ENCODE results near the gene DARS1.
A peak's percentile ranks its signal among the peaks of the same experiment; 100 is the strongest.

The DARS1 gene

GRCh38 chr2:136008205-136008865, 22.9 kb upstream of the DARS1 start:
- no CpG with 5 or more reads among the region's 9 CpGs for WGBS (ENCODE audit: extremely low coverage, insufficient coverage, insufficient read length)

GRCh38 chr2:136006658-136007057, 21.2 kb upstream of the DARS1 start:
- Histone ChIP-seq H3K23ac (ENCODE audit: low read length) (no peak overlapping the region), H3K9me3 (ENCODE audit: insufficient read depth, low read depth, low read length) (no peaks in the 10 kb centered on the region), H3K18ac (ENCODE audit: low read length) (no peak overlapping the region), H2AFZ (ENCODE audit: insufficient read depth, low read length, poor library complexity) (no peak overlapping the region), H2BK5ac (ENCODE audit: low read depth, low read length, poor library complexity) (no peak overlapping the region), H4K8ac (ENCODE audit: low read depth, low read length) (no peak overlapping the region), H2BK12ac (ENCODE audit: low read length) (no peak overlapping the region), H3K79me2 (ENCODE audit: control insufficient read depth, insufficient read depth, low read length, poor library complexity) (no peaks in the 10 kb centered on the region), H3K4me1 (ENCODE audit: control insufficient read depth in 1 of 2, insufficient read depth in 2 of 2, low read length in 2 of 2) (peaks cover 3 to 4% of the 10 kb centered on the region in 2 experiments), H3K9ac (ENCODE audit: low read length) (no peak overlapping the region), H3K4ac (ENCODE audit: low read depth, low read length) (no peak overlapping the region), H2AK5ac (ENCODE audit: low read length) (no peak overlapping the region), H4K91ac (ENCODE audit: low read depth, low read length) (no peak overlapping the region), H3K4me3 (ENCODE audit: low read depth, low read length) (no peak overlapping the region), H3K27ac (ENCODE audit: low read depth, low read length) (no peak overlapping the region), H3K79me1 (ENCODE audit: low read length) (no peaks in the 10 kb centered on the region), H3K4me2 (ENCODE audit: low read length) (no peak overlapping the region), H4K12ac (ENCODE audit: low read depth, low read length) (no peak overlapping the region), H3K14ac (ENCODE audit: low read length) (no peak overlapping the region), H2BK120ac (ENCODE audit: insufficient read depth, low read length, poor library complexity) (no peak overlapping the region), H3K36me3 (ENCODE audit: control insufficient read depth in 1 of 2, insufficient read depth in 2 of 2, low read length in 2 of 2) (no peaks in the 10 kb centered on the region), H3K27me3 (ENCODE audit: insufficient read depth, low read length) (no peaks in the 10 kb centered on the region)
- no CpG with 5 or more reads among the region's 3 CpGs for WGBS (ENCODE audit: extremely low coverage, insufficient coverage, insufficient read length)
- DNase-seq = peak in 1 of 2 donors; percentile 47

More at GRCh38 chr2:136008205-136008865, 22.9 kb upstream of the DARS1 start:
- Histone ChIP-seq H2AFZ (ENCODE audit: insufficient read depth, low read length, poor library complexity) (no peak overlapping the region), H3K4me3 (ENCODE audit: low read depth, low read length) (peak overlapping the region; percentile 10), H3K36me3 (ENCODE audit: control insufficient read depth in 1 of 2, insufficient read depth in 2 of 2, low read length in 2 of 2) (no peaks in the 10 kb centered on the region), H3K4me2 (ENCODE audit: low read length) (no peak overlapping the region), H2BK120ac (ENCODE audit: insufficient read depth, low read length, poor library complexity) (no peak overlapping the region), H2BK12ac (ENCODE audit: low read length) (no peak overlapping the region), H4K91ac (ENCODE audit: low read depth, low read length) (no peak overlapping the region), H3K27ac (ENCODE audit: low read depth, low read length) (no peak overlapping the region), H3K18ac (ENCODE audit: low read length) (no peak overlapping the region), H3K79me2 (ENCODE audit: control insufficient read depth, insufficient read depth, low read length, poor library complexity) (no peaks in the 10 kb centered on the region), H4K12ac (ENCODE audit: low read depth, low read length) (no peak overlapping the region), H2BK5ac (ENCODE audit: low read depth, low read length, poor library complexity) (no peak overlapping the region), H3K23ac (ENCODE audit: low read length) (no peak overlapping the region), H3K9ac (ENCODE audit: low read length) (no peak overlapping the region), H3K4me1 (ENCODE audit: control insufficient read depth in 1 of 2, insufficient read depth in 2 of 2, low read length in 2 of 2) (peaks cover 3 to 4% of the 10 kb centered on the region in 2 experiments), H3K79me1 (ENCODE audit: low read length) (no peaks in the 10 kb centered on the region), H3K14ac (ENCODE audit: low read length) (no peak overlapping the region), H2AK5ac (ENCODE audit: low read length) (no peak overlapping the region), H4K8ac (ENCODE audit: low read depth, low read length) (no peak overlapping the region), H3K4ac (ENCODE audit: low read depth, low read length) (no peak overlapping the region), H3K27me3 (ENCODE audit: insufficient read depth, low read length) (no peaks in the 10 kb centered on the region), H3K9me3 (ENCODE audit: insufficient read depth, low read depth, low read length) (no peaks in the 10 kb centered on the region)
- DNase-seq = peak in 1 of 2 donors; percentile 31

- H2BK12ac ChIP-seq (ENCODE audit: low read length) = no peak overlapping the region
- peaks cover 3 to 4% of the 10 kb centered on the region in 2 experiments for H3K4me1 ChIP-seq (ENCODE audit: control insufficient read depth in 1 of 2, insufficient read depth in 2 of 2, low read length in 2 of 2)
- H3K36me3 ChIP-seq (ENCODE audit: control insufficient read depth in 1 of 2, insufficient read depth in 2 of 2, low read length in 2 of 2) = no peaks in the 10 kb centered on the region
- peak overlapping the region; percentile 68 for H2AK5ac ChIP-seq (ENCODE audit: low read length)
- H2BK5ac ChIP-seq (ENCODE audit: low read depth, low read length, poor library complexity) = no peak overlapping the region
- H3K4me3 ChIP-seq (ENCODE audit: low read depth, low read length) = no peak overlapping the region
- H3K9ac ChIP-seq (ENCODE audit: low read length) = no peak overlapping the region
- H4K8ac ChIP-seq (ENCODE audit: low read depth, low read length) = no peak overlapping the region
- no peak overlapping the region for H3K27ac ChIP-seq (ENCODE audit: low read depth, low read length)
- no peak overlapping the region for H3K23ac ChIP-seq (ENCODE audit: low read length)
- H3K18ac ChIP-seq (ENCODE audit: low read length) = no peak overlapping the region
- WGBS (ENCODE audit: extremely low coverage, insufficient coverage, insufficient read length) = no CpG with 5 or more reads among the region's 3 CpGs
- H3K79me1 ChIP-seq (ENCODE audit: low read length) = no peaks in the 10 kb centered on the region
- H3K4me2 ChIP-seq (ENCODE audit: low read length) = no peak overlapping the region
- H3K9me3 ChIP-seq (ENCODE audit: insufficient read depth, low read depth, low read length) = no peaks in the 10 kb centered on the region
- no peak overlapping the region for H4K12ac ChIP-seq (ENCODE audit: low read depth, low read length)
- no peaks in the 10 kb centered on the region for H3K27me3 ChIP-seq (ENCODE audit: insufficient read depth, low read length)
- H3K14ac ChIP-seq (ENCODE audit: low read length) = no peak overlapping the region
- no peak overlapping the region for H3K4ac ChIP-seq (ENCODE audit: low read depth, low read length)
- no peaks in the 10 kb centered on the region for H3K79me2 ChIP-seq (ENCODE audit: control insufficient read depth, insufficient read depth, low read length, poor library complexity)
- no peak overlapping the region for H4K91ac ChIP-seq (ENCODE audit: low read depth, low read length)
- H2AFZ ChIP-seq (ENCODE audit: insufficient read depth, low read length, poor library complexity) = no peak overlapping the region
- no peak for DNase-seq
- no peak overlapping the region for H2BK120ac ChIP-seq (ENCODE audit: insufficient read depth, low read length, poor library complexity)
Observed at GRCh38 chr2:136005462-136006196, 20.2 kb upstream of the DARS1 start.

- Histone ChIP-seq H3K36me3 (ENCODE audit: control insufficient read depth in 1 of 2, insufficient read depth in 2 of 2, low read length in 2 of 2) (no peaks in the 10 kb centered on the region), H3K4ac (ENCODE audit: low read depth, low read length) (no peak overlapping the region), H4K12ac (ENCODE audit: low read depth, low read length) (no peak overlapping the region), H3K23ac (ENCODE audit: low read length) (no peak overlapping the region), H3K9me3 (ENCODE audit: insufficient read depth, low read depth, low read length) (no peaks in the 10 kb centered on the region), H3K79me2 (ENCODE audit: control insufficient read depth, insufficient read depth, low read length, poor library complexity) (no peaks in the 10 kb centered on the region), H2BK120ac (ENCODE audit: insufficient read depth, low read length, poor library complexity) (no peak overlapping the region), H4K91ac (ENCODE audit: low read depth, low read length) (no peak overlapping the region), H2AK5ac (ENCODE audit: low read length) (no peak overlapping the region), H3K14ac (ENCODE audit: low read length) (no peak overlapping the region), H2BK5ac (ENCODE audit: low read depth, low read length, poor library complexity) (no peak overlapping the region), H4K8ac (ENCODE audit: low read depth, low read length) (no peak overlapping the region), H3K4me2 (ENCODE audit: low read length) (no peak overlapping the region), H2AFZ (ENCODE audit: insufficient read depth, low read length, poor library complexity) (no peak overlapping the region), H3K4me3 (ENCODE audit: low read depth, low read length) (no peak overlapping the region), H2BK12ac (ENCODE audit: low read length) (no peak overlapping the region), H3K27me3 (ENCODE audit: insufficient read depth, low read length) (no peaks in the 10 kb centered on the region), H3K27ac (ENCODE audit: low read depth, low read length) (no peak overlapping the region), H3K79me1 (ENCODE audit: low read length) (no peaks in the 10 kb centered on the region), H3K4me1 (ENCODE audit: control insufficient read depth in 1 of 2, insufficient read depth in 2 of 2, low read length in 2 of 2) (peaks cover 3 to 4% of the 10 kb centered on the region in 2 experiments), H3K18ac (ENCODE audit: low read length) (no peak overlapping the region), H3K9ac (ENCODE audit: low read length) (no peak overlapping the region)
- DNase-seq = no peak
- WGBS (ENCODE audit: extremely low coverage, insufficient coverage, insufficient read length) = no CpG with 5 or more reads among the region's 3 CpGs
Observed at GRCh38 chr2:136004965-136005364, 19.5 kb upstream of the DARS1 start.
